Purkinje cell (primary cell): Measurements from ENCODE around the gene IKBKE. TPM values are rescaled to one million over a fixed set of nuclear protein-coding genes. Genes with fewer than 3 reads are reported as not detected.

Experiments
- polyA plus RNA-seq: library from polyadenylated mRNA; unstranded; fragments of >200 nt; fragmentation: Nextera tagmentation; gene quantifications from 2 replicates; pipeline ENCODE4 v1.2.1, GENCODE V29; 2014

IKBKE gene
- 1.6 and 4.5 TPM in 2 replicates for polyA plus RNA-seq

GRCh38 chr1:206469933-206470691 lies at the start of gene IKBKE:
Gene IKBKE, plus strand, starts transcription at chr1:206470476. Its CDS starts 2,752 bp downstream, at chr1:206473228.

GRCh38 chr1:206507284-206508129 lies 37.2 kb downstream of the IKBKE start, which contains the start of gene RASSF5:
Gene RASSF5, plus strand, starts transcription at chr1:206507531. Its CDS starts 72 bp downstream, at chr1:206507603.

Other genes starting within 250 kb of the IKBKE start
- gene RASSF5, start 37.1 kb downstream of the IKBKE start, polyA plus RNA-seq: 4.4 and 5.6 TPM in 2 replicates
- gene EIF2D, start 142.0 kb downstream of the IKBKE start, polyA plus RNA-seq: 4.7 and 7.3 TPM in 2 replicates
- gene DYRK3, start 165.1 kb downstream of the IKBKE start, polyA plus RNA-seq: 10.1 and 12.6 TPM in 2 replicates
- gene MAPKAPK2, start 214.4 kb downstream of the IKBKE start, polyA plus RNA-seq: 1.9 and 3.0 TPM in 2 replicates